ENCODE data around the gene ZEB2.
A peak's percentile ranks its signal among the peaks of the same experiment; 100 is the strongest.

The ZEB2 gene

DNA sequence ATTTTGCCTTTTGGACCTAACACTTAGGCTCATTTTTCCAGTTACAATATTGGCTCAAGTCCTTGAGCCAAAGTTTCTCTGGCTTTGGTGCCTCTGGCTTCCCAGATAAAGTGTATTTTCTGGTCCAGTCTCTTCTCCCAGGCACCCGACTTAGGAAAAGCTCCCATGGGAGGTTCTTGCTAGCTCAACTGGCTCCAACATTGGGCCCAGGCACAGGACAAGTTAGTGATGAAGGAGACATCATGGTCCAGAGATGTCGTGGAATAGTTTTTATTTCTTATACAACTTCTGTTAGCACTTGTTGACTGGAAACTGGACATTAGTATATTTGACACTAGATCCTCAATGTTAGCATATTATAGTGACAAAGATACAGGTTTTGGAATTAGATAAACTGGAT is 8.2 kb upstream of the ZEB2 start:
- no peak for DNase-seq (ENCODE audit: low spot score)

DNA sequence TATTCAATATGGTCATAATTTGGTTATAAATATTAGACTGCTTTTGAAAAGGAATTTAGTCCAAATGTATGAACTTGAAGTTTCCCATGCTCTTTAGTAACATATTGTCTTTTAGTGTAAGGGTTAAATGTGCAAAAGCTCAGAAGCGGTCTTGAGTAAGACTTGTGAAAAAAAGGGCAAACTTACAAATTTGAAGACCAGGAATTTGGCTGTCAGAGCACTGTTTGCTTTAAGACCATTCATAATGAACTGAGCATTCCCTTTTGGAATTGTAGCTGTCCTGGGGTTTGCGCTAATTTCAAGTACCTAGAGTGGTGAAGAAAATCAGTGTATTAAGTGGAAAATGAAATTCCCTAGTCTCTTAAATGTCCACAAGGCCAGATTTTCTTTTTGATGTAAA is 6.9 kb upstream of the ZEB2 start:
- no peak for DNase-seq (ENCODE audit: low spot score)

DNA sequence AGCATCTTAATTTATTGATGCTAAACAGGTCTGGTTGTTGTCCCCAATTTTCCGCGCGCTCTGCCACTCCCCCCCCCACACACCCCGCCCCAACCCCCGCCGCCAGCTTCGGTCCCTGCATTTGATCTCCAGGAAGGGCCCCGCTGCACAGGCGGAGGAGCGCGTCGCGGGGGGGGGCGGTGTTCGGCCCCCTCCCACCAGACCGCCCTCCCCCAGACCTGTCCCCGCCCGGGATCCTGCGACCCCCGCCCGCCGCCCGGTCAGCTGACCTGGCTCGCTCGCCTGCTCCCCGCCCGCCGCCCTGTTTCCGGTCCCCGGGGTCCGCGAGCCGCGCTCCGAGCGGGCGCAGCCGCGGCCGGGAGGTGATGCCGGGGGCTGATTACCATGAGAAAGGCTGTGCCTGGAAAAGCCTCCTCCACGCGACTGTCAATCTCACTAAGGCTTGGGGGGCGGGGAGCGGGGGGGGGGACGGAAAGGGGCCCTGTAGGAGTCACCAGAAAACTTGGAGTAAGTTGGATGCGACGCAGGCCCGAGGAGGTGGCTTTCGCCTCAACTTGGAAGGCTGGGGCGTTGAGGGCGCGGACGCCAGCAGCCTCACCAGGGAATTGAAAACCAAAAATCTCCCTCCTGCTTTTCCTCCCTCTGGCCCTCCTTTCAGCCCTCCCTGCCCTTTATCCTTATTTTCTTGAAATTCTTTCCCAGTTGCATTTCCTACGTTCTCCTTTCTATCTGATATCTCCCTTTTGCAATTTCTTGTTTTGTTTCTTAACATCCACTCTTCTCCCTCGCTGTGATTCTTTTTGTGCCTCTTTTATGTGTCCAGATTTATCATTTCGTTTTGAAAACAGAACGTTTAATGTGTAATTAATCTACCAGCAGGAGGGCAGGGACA is 4.4 kb upstream of the ZEB2 start:
- DNase-seq (ENCODE audit: low spot score), result no peak

DNA sequence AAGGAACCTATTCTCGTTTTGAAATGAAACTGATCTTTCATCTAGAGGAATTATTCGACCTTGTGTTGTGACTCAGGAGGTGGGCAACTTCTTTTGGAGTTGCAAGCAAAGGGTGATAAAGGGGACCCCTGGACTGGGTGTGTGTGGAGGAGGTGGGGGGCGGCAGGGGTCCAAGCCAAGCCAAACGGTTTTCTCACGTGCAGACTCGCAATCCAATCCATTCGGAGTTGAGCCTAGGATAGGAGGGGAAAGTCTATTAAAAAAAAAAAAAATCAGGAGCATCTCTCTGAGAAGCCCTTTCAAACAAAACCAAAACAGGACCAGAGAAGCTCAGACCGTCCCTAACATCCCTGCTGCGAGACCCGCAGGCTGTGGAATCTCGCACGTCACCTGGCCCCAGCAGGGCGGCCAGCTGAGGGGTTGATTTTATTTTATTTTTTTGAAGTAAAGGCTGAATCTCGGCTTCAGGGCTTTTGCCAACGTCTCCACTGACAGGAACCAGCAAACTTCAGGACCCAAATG is 3.7 kb upstream of the ZEB2 start:
- DNase-seq (ENCODE audit: low spot score), result no peak

DNA sequence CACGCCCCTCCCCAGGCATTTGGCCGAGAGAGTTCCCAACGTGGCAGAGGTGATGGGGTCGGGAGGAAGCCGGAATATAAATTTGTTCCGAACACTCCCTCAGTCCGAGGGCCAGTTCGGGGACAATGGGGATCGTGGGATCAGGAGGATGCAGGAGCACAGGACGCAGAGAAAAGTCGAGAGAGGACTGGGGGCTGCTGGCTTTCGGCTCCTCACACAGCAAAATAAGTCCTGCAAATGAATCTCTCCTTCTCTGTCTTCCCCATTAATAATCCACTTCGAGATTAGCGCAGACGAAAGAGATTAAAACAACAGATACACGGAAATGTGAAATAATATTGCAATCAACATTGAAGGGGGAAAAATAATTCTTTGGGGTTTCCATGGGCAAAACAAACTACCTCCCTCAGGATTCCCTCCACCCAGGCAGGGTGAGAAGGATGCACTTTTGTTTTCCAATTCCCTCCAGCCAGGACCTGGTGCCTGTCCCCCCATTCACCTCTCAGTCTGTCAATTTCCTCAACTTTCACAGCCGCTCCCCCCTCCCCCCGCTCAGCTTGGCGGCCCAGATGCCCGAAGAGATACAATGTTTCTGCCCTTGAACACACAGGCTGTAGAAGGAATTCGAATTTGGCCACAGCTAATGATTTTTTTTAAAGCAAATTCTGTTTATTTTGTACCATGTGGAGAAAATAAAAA is 3.1 kb upstream of the ZEB2 start:
- no peak for DNase-seq (ENCODE audit: low spot score)

DNA sequence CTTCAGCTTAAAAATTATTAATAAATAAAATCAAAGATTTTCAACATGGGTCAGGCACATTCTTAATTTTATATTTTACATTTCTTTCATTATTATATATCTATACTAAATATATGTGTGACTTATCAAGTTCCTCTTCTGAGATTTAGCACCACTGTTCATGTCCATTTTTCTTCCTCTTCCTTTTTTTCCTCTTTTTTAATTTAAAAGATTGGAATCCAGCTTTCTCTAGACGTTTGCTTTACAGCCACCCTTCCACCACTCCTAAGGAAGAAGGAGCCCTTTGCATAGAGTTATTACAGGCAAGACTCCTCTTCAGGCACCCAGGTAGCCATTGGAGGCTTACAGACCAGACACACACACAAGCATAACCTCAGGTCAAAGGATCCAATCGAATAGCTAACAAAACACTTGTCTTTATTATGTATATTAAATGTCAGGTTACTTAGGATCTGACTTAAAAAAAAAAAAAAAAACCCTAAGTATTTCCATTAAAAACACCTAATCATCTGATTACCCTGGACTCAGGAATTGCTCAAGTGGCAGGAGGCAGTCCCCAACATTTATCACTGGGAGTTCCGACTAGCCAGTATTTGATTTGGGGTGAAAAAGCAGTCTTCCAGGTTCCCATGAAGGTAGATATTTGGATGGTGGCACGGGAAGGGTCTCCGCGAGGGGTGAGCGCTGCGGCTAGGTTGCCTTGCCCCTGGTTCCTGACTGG is 2.4 kb upstream of the ZEB2 start:
- no peak for DNase-seq (ENCODE audit: low spot score)

DNA sequence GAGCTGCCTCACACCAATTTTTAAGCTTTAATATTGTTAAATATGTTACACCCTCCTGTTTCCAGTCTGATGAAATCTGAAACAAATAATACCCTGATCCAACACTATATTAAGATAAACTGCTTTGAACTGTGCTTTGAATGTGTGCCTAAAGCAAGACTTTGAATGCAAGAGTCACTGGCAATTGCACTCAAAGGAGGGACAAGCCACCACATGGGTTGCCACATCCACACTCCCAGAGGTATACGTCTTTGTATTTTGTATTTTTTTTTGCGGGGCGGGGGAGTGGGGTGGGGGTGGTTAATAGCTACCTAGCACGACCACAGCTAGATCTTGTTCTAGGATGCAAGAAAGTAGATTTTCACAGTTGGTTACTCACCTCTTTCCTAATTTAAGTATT is 1.8 kb upstream of the ZEB2 start:
- no peak for DNase-seq (ENCODE audit: low spot score)

DNA sequence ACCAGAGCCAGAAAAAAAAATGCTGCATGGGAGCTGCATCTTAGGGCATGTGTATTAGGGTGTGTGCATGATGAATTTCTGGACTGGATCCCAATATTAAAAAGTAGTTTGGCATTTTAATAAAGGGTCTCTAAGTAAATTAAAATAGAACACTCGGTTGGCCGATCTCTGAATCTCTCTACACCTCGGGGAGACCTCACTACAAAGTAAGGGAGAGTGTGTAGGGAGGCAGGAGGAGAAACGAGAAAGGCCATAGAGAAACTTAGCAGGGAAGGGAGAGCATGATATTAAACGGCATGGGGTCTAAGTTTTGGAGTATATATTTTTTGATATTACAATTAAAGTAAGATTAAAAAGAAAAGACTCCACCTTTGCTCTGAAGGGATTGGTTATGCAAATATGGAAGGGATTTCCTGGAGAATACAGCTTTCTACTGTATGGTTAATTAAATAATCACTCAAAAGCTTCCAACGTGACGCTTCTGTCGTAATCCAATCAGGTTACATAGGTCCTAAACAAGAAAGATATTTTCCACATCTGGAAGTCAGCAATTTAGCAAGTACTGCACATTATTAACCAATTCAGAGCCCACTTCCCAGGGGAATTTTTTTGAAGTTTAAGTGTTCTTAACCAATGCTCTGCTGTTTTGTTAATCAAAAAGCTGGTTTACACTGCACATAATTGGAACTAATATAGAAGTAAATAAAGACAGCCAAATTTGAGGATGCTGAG is 1.0 kb upstream of the ZEB2 start:
- no peak for DNase-seq (ENCODE audit: low spot score)

DNA sequence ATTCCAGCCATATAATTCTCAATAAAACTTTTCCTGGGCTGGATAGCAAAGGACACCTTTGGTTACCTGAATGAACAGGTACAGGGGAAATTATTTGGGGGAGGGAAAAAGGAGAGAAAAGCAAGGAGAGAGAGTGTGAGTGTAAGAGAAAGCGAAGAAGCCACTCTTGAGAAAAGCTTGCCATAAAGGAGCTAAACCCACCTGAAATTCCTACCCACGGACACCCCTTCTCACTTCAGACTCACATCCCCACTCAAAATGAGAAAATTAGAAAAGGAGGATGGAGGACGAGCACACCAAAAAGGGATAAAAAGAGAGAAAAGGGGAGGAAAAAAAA is 354 bp downstream of the ZEB2 start:
- no peak for DNase-seq (ENCODE audit: low spot score)

DNA sequence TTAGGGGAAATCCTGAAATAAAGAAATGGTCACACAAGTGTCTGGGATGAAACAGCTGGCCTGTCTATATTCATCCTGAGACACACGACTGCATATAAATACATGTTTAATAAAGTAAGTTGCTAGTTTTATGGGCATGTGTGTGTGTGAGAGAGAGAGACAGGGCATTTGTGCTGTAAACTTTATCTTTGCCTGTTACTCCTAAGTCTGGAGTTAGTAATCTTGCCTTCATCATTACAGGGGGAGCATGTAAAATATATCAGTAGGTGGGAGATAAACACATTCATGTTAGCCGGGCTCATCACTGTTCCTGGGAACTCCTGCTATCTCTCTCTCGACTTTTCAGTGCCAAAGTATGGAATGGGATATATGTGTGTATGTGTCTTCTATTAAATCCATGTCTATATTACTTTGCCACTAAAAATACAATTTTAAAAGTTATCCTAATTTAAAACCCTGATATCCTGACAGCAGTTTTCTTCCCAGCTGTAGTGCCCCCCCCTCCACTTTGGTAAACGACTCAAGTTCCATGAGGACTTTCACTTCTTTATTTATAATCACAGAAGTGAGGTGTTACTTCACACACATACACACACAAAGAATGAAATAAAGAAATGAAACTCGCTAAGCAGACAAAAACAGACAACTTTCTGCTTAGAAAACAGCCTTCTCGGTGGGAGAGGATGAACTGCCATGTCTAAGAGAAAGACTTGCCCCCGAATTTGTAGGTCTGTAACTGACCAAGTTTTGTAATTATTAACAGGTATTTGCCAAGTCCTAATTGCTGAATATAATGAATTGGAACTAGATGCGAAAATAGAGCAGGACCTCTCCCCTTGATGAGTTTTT is 947 bp downstream of the ZEB2 start:
- DNase-seq (ENCODE audit: low spot score), result no peak

DNA sequence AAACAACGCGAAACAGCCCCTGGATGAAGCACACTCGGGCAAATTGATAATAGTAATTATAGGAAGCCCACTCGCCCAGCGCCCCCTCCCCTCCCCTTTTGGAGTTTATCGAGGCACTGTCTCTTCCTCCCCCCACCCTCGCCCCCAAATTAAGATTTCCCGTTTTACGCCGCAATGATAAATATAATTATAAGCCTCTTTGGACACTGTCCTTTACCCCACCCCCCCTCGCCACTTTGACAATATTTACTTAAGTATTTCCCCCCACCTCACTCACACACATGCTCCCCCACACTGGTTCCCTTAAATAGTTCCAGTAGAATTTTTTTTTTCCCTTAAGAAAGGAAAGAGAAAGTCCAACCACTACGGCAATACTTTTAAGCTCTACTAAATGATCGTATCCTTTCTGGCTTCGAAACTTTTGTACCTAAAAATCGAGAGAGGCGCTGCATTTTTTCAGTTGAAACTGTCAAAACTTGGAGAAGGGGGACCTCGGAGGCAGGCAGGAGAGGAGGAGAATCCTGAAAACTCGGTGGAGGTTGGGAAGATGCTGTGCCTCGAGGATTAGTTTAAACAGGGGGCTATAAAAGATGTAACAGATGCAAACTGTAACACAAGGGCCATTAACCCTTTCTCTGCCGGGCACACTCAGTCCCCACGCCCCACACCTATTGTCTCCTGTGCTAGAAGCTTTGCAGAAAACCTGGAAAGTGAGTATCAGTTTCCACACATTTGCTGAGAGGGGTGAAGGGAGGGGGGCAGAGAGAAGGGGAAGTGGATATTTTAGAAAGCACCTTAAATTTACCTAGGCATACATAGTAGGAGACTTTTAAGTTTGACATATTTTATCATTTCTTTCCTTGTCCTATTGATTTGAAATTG is 1.8 kb downstream of the ZEB2 start:
- DNase-seq (ENCODE audit: low spot score), result no peak

DNA sequence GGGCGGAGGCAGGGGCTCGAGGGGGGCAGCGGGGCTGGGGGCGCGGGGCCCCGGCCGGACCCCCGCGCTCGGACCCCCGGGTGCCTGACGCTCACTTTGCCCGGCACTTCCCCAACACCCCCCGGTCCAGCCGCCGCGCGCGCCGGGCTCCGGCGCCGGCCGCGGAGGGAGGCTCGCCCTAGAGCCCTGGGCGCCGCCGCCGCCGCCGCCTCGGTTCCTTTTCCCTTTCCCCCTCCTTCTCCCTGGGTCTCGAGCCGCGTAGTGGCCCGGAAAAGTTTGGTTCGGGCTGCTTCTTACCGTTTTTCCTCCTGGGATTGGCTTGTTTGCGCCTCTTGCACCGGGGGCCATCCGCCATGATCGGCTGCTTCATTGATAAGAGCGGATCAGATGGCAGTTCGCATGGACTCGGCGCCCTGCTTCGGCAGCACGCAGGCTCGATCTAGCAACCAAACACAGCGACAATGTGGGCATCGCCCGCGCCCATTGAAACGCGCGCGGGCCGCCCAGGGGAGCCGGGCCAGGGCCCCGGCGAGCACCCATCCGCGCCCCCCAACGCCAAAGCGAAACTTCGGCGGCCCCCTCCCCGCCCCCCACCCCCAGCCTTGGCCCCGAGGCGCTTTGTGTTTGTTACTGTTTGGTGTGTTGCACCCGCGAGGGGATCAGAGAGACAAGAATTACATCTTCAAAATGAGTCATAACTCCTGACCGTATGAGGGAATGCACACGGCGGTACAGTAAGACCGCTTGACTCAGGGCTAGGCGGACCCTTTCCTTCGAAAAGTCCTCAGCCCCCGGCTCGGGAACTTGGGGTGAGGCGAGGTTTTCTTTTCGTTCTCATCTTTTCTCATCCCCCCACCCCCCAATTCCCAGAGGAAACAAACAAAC is 2.7 kb downstream of the ZEB2 start:
- peak; percentile 73 for DNase-seq (ENCODE audit: low spot score)

DNA sequence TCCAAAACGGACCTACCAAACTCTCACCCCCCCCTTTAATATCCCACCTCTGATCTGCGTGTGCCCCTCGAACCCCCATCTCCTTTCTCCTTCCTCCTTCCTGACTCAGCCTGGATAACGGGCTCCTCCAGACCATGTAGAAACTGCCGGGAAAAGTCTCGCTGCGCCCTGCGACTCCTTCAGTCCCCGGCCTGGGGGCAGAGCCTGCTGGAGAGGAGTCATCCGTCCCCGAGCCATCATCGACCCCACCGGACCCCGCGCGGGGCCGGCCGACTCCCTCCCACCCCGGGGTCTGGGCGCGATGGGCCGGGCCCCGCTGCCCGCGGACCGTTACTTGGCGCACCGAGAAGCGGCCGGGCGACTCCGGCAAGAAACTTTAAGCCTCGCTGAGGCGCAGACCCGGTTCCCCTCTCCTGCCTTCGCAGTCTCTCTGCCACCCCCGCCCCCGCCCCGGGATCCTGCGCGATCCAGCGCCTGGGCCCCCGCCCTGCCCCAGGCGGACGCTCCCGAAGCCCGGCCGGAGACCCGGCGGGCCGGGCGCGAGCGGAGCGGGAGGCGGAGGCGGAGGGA is 3.4 kb downstream of the ZEB2 start:
- no peak for DNase-seq (ENCODE audit: low spot score)

DNA sequence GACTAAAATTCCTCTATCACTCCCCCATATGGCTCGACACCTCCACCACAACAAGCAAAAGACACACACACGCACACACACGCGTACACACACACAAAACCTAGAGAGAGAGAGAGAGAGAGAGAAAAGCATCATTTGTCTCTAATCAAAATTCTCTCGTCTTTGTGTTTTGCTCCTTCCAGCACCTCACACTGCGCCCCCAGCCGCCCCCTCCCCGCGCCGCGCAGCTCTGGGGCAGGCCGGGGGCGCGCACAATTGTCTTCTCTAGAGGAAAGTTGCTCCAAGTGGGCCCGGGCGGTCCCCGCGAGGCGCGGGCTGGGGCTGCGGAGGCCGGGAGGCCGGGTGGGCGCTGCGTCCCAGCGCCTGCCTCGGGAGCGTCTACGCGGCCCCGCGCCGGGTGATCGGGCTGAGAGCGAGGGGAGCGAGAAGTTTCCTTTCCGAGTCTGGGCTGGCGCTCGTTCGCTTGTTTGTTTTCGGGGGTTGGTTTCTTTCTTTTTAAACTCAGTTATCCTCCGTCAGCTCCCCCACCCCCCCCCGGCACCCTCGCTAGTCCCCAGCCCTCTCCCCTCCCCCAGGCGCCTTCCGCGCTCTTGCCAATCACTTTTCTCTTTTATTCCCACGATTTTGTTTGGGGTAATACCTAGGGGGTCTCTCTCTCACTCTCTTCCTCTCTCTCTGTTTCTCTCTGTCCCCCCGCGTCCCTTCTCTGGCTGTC is 4.1 kb downstream of the ZEB2 start:
- peak; percentile 39 for DNase-seq (ENCODE audit: low spot score)

DNA sequence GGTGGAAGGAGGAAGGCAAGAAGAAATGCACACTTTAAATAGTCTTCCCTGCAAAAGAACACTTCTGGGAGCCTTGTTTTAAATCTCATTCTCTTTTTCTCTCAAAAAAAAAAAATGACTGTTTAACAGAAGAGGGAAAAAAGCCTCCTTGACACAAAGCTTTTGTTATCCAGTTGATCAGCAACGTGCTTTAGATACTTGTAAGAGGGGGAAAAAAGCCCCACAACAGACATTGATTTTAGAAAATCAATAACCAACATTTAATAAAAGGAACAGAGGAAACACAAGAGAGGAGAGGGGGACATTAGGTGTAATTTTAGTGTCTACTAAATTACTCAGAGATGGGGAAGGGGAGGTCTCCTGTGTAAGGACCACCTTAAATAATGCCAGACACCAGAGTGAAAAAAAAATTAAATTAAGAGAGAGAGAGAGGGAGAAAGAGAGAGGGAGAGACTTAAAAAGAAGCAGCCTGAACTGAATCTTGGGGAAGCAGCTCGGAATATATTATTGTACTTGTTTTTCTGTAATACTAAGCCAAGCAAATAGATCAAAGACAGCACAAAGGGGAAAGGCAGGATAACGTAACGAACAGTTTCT is 4.7 kb downstream of the ZEB2 start:
- DNase-seq (ENCODE audit: low spot score), result no peak

DNA sequence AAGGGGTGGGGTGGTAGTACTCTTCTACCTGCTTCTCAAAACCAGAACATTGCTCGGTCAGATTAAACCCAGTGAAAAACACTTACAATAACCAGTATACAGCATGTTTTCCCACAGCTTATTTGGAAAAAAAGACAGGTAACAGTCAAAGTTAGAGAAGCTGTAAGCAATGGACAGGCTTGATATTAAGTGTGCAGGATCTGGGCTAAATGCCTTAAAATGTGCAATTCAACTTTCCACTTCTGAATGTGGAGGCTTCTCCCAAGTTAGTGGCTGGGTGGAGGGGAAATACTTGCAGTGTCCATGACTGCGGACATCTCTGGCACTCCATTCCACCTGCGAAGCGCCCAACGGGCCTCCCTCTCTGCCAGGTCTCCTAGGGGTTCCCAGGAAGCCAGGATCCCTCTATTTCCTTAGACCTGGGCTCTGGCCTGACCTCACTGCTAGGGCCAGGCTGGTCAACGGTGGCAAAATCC is 5.3 kb downstream of the ZEB2 start:
- no peak for DNase-seq (ENCODE audit: low spot score)

DNA sequence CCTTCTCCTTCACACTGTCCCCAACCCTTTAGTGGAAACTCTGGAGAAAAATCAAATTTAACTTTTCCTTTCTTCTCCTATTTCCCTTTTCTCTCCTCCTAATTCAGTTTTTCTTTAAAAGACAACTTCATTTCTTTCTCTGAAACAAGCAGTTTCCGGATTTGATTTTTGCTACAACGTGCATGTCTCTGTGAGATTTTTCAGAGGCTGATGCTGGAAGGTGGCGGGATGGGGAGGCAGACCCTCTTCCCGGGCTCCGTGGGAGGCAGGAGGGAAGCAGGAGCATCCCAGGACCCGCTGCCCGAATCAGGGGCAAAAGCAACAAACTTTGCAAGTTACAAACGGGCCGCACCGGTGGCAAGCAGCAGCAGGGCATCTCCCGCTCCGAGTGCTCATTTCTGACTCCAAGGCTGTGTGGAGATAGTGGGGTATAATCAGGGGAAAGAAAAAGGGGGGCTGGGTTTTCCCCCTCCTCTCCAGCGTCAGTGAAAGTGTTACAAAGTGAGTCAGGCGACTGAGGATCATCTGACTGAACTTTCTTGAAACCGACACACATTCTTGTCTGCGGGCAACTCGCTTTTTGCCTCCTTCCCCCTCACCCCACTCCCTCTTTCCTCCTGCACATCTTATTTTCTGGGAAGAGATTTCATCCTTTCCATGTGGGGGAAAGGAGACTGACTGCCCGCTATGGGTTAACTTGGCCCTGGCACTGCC is 6.4 kb downstream of the ZEB2 start:
- DNase-seq (ENCODE audit: low spot score), result no peak

All from activated CD4-positive, alpha-beta T cell treated with anti-CD3 and anti-CD28 coated beads, Interleukin-2, Interleukin-4, amounts not matched to agents 100 ng/mL and 50 ng/mL, durations not matched to agents 16 hours and 8 hours (primary cell).